PC-3 (cell line): ENCODE measurements around the gene IL21. TPM values are rescaled to one million over a fixed set of nuclear protein-coding genes. Genes with fewer than 3 reads are reported as not detected.

Experiments
- ATAC-seq: fragments of 200-7000 bp; cut with Tn5 transposase; 2 replicates; pipeline ENCODE4 v1.9.1; 2020; ENCODE audit warnings: mild to moderate bottlenecking, moderate library complexity
- BruUV-seq: library from RNA; stranded (reverse); fragments of 400-500 nt; replicated peaks from 2 replicates; lab custom pipeline; 2021; lab: Mats Ljungman, UMichigan
- CTCF ChIA-PET: fragments of 300-600 bp; sonication (Branson Sonifier 250); formaldehyde crosslinking; loops from one replicate; lab custom pipeline; 2022; ENCODE audit warnings: antibody characterized with exemption; lab: Charles Lee
- POLR2A ChIA-PET: fragments of 300-600 bp; sonication (Branson Sonifier 250); formaldehyde crosslinking; loops from one replicate; lab custom pipeline; 2022; ENCODE audit warnings: antibody characterized with exemption; ENCODE audit not compliant: unreplicated experiment; lab: Charles Lee
- DNase-seq: peaks from one replicate; pipeline ENCODE4 v3.0.0-alpha.2; 2015
- H2AFZ ChIP-seq: fragments of 300-600 bp; sonication (generic); 2 replicates; pipeline ENCODE4 v1.6.0; 2016; ENCODE audit warnings: antibody characterized with exemption, low read length
- H3F3A ChIP-seq: fragments of 300-600 bp; sonication (generic); one replicate; pipeline ENCODE4 v1.6.0; 2017; ENCODE audit warnings: antibody characterized with exemption, low read length, control low read depth, mild to moderate bottlenecking; ENCODE audit not compliant: unreplicated experiment
- H3K27ac ChIP-seq: fragments of 300-600 bp; sonication (generic); 2 replicates; pipeline ENCODE4 v1.5.1; 2016; ENCODE audit warnings: mild to moderate bottlenecking, low read length
- H3K27me3 ChIP-seq: fragments of 300-600 bp; sonication (generic); 2 replicates; pipeline ENCODE4 v1.6.1; 2016; ENCODE audit warnings: low read length, mixed read lengths
- H3K36me3 ChIP-seq: fragments of 300-600 bp; sonication (generic); 2 replicates; pipeline ENCODE4 v1.6.1; 2016; ENCODE audit warnings: low read depth, mixed run types, low read length, mixed read lengths
- H3K4me1 ChIP-seq: fragments of 300-600 bp; sonication (generic); 2 replicates; pipeline ENCODE4 v1.5.1; 2016; ENCODE audit warnings: low read length; ENCODE audit not compliant: insufficient read depth
- H3K4me2 ChIP-seq: fragments of 300-600 bp; sonication (generic); 2 replicates; pipeline ENCODE4 v1.6.0; 2016; ENCODE audit warnings: low read length
- H3K4me3 ChIP-seq: fragments of 300-600 bp; sonication (generic); 2 replicates; pipeline ENCODE4 v1.5.1; 2016; ENCODE audit warnings: mild to moderate bottlenecking, low read length, mixed read lengths
- H3K79me2 ChIP-seq: fragments of 300-600 bp; sonication (generic); 2 replicates; pipeline ENCODE4 v1.6.1; 2017; ENCODE audit warnings: low read length, mixed read lengths
- H3K9ac ChIP-seq: fragments of 300-600 bp; sonication (generic); 2 replicates; pipeline ENCODE4 v1.6.0; 2016; ENCODE audit warnings: mild to moderate bottlenecking, low read length
- H3K9me2 ChIP-seq: fragments of 300-600 bp; sonication (generic); replicated peaks from 2 replicates; pipeline ENCODE4 v1.6.1; 2016; ENCODE audit warnings: mixed run types, low read length, mixed read lengths
- H3K9me3 ChIP-seq: fragments of 300-600 bp; sonication (generic); 2 replicates; pipeline ENCODE4 v1.6.1; 2016; ENCODE audit warnings: low read length, mixed read lengths
- H4K20me1 ChIP-seq: fragments of 300-600 bp; sonication (generic); 2 replicates; pipeline ENCODE4 v1.6.1; 2016; ENCODE audit warnings: low read length, mixed read lengths
- CTCF ChIP-seq: fragments of 300-600 bp; sonication (generic); conservative IDR thresholded peaks from 2 replicates; pipeline ENCODE4 v1.5.1; 2017; ENCODE audit warnings: antibody characterized with exemption, low read depth, mild to moderate bottlenecking, low read length
- EZH2 ChIP-seq: fragments of 300-600 bp; sonication (generic); IDR thresholded peaks from one replicate; pipeline ENCODE4 v1.6.1; 2017; ENCODE audit warnings: antibody characterized with exemption, mild to moderate bottlenecking, low read length; ENCODE audit not compliant: unreplicated experiment
- EZH2phosphoT487 ChIP-seq: fragments of 300-600 bp; sonication (generic); IDR thresholded peaks from 2 replicates; pipeline ENCODE4 v1.6.1; 2018; ENCODE audit warnings: mild to moderate bottlenecking, antibody characterized with exemption, low read length, borderline replicate concordance
- intact Hi-C: fragments of 100-400 bp; cut with micrococcal nuclease; formaldehyde crosslinking; loops from 2 replicates; pipeline ENCODE4 v1.9.0; 2023
- total RNA-seq: library from RNA; depleted of rRNA; stranded (reverse); fragments of >200 nt; gene quantifications from 2 replicates; pipeline ENCODE4 v1.2.3, GENCODE V29; 2014

Gene IL21
- total RNA-seq, 1 experiment from 2014 or later = not detected

GRCh38 chr4:122668241-122668640, 47.4 kb upstream of the IL21 start:
- peaks cover 37% of the 10 kb centered on the region for H3K4me1 ChIP-seq

GRCh38 chr4:122666527-122667245, 45.8 kb upstream of the IL21 start:
- ATAC-seq (peak; percentile 89), DNase-seq (peak; percentile 82)
- H3K27me3 ChIP-seq = no peaks in the 10 kb centered on the region
- peaks cover 37% of the 10 kb centered on the region for H3K4me1 ChIP-seq
- no peaks in the 10 kb centered on the region for H3K9me2 ChIP-seq
- no TSS peak for BruUV-seq
- no peaks in the 10 kb centered on the region for H3K36me3 ChIP-seq
- H3K9ac ChIP-seq = no peak overlapping the region
- no peak overlapping the region for H3K4me3 ChIP-seq
- H2AFZ ChIP-seq = no peak overlapping the region
- POLR2A ChIA-PET = no interaction called here
- peaks cover 4% of the 10 kb centered on the region for H3F3A ChIP-seq
- CTCF ChIA-PET = interaction anchor here (1.4 kb wide), 1 partner anchor 51 kb away, joined by 3 read pairs; no protein-coding TSS in a partner anchor
- intact Hi-C loops = loop anchor here (2.0 kb wide), 1 partner anchor 44 kb away; no protein-coding TSS in a partner anchor
- peak overlapping the region; percentile 73 for H3K4me2 ChIP-seq
- no peaks in the 10 kb centered on the region for H4K20me1 ChIP-seq
- H3K27ac ChIP-seq = peak overlapping the region; percentile 69
- no peaks in the 10 kb centered on the region for H3K79me2 ChIP-seq
- no peak for TF ChIP-seq EZH2phosphoT487
- TF ChIP-seq CTCF = no peak
- no peak for TF ChIP-seq EZH2
- H3K9me3 ChIP-seq = no peaks in the 10 kb centered on the region

More at GRCh38 chr4:122668241-122668640, 47.4 kb upstream of the IL21 start:
- no peak overlapping the region for H2AFZ ChIP-seq
- H3K4me3 ChIP-seq = no peak overlapping the region
- H3F3A ChIP-seq = peaks cover 4% of the 10 kb centered on the region
- no peaks in the 10 kb centered on the region for H4K20me1 ChIP-seq
- no peak overlapping the region for H3K9ac ChIP-seq
- intact Hi-C loops = no loop called here
- ChIA-PET CTCF (interaction anchor here (0.7 kb wide), 1 partner anchor 514 kb away, joined by 4 read pairs; no protein-coding TSS in a partner anchor), POLR2A (no interaction called here)
- H3K27me3 ChIP-seq = no peaks in the 10 kb centered on the region
- TF ChIP-seq CTCF (no peak), EZH2 (no peak), EZH2phosphoT487 (no peak)
- 0 out of 2 replicates have a peak overlapping the region, but pooled peaks have one; percentile 38 for H3K4me2 ChIP-seq
- peak; percentile 34 for DNase-seq
- H3K27ac ChIP-seq = peak overlapping the region; percentile 25; the same call in 1 of the 2 replicates
- H3K36me3 ChIP-seq = no peaks in the 10 kb centered on the region
- 0 out of 2 replicates have a peak, but pooled peaks have one; percentile 33 for ATAC-seq
- no peaks in the 10 kb centered on the region for H3K9me2 ChIP-seq
- no peaks in the 10 kb centered on the region for H3K79me2 ChIP-seq
- no TSS peak for BruUV-seq
- H3K9me3 ChIP-seq = no peaks in the 10 kb centered on the region
